Astrocyte of the cerebellum (primary cell): ENCODE measurements around the gene EPHA7.

ENCODE experiments used
- DNase-seq: peaks from one replicate; pipeline ENCODE4 v3.0.0-alpha.2; 2011; ENCODE audit warnings: low read depth
- H3K4me3 ChIP-seq: 2 replicates; pipeline ENCODE4 v1.5.1; 2011; ENCODE audit warnings: mild to moderate bottlenecking, low read depth, low read length, moderate library complexity
- in situ Hi-C: cut with HindIII; loops from 2 replicates; pipeline ENCODE4 v1.10.0; 2017; ENCODE audit warnings: low sequenced_read_pairs
- TF ChIP-seq, protein P1 (sequence below): IDR thresholded peaks from 2 replicates; pipeline ENCODE4 v1.5.1; 2012; ENCODE audit warnings: low read length, low read depth, moderate library complexity, mild to moderate bottlenecking; ENCODE audit errors: missing control alignments

The EPHA7 gene

DNA sequence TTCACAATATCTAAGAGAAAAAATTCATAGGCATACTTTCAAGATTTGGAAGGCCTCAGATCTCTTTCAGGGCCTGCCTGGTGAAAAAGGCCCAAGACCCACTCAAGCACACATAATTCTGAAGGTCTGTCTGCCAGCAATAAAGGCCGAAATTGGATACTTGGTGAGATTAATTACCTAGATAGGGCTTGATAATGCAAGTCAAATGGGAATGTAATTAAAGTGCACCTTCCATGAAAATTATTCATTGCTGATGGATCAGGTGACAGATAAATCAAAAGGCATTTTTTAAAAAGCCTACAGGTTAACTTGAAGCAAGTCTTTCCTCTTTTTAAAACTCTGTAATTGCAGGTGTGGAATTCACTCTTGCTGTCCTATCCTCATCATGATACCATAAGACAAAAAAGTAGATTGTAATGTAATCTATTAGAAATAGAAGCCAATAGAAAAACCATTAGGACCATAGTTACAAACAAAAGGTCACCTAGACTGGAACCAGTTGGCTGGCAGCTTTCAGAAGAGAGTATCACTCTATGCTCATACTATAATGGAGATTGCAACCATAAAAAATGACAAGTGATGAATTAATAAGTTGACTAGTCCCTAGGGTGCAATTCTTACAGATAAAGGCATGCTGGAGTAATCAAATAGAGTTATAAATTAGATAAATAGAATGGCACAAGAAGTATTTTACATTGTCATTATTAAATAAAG, 77.3 kb downstream of the EPHA7 start:
- DNase-seq: no peak
- in situ Hi-C loops: no loop called here

DNA sequence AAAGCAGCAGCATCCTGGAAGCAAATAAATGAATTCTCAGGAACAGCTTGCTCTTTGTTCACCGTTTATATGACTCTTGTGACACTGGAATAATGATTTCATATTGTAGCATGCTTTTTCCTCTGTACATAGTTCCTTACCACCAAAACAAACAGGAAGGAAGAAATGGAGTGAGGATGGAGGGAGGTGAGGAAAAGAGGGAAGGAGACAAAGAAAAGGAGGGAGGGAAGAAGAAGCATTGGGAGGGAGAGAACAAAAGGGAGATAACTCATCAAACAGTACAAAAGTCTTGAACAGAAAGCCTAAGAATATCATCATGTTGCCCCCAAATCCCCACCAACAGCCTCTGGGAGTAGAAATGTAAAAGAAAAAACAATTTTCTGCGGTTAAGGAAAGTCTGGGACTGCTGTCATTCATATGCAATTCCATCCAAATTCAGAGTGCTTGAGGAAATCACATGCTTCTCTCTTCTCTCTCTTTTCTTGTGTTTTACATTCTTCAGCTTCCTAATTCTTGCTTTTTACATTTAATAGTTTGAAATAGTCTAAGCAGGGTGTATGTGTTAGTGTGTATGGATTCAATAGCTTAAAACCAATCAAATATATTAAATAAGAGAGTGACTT, 81.5 kb downstream of the EPHA7 start:
- in situ Hi-C loops: no loop called here
- TF ChIP-seq, protein P1, sequence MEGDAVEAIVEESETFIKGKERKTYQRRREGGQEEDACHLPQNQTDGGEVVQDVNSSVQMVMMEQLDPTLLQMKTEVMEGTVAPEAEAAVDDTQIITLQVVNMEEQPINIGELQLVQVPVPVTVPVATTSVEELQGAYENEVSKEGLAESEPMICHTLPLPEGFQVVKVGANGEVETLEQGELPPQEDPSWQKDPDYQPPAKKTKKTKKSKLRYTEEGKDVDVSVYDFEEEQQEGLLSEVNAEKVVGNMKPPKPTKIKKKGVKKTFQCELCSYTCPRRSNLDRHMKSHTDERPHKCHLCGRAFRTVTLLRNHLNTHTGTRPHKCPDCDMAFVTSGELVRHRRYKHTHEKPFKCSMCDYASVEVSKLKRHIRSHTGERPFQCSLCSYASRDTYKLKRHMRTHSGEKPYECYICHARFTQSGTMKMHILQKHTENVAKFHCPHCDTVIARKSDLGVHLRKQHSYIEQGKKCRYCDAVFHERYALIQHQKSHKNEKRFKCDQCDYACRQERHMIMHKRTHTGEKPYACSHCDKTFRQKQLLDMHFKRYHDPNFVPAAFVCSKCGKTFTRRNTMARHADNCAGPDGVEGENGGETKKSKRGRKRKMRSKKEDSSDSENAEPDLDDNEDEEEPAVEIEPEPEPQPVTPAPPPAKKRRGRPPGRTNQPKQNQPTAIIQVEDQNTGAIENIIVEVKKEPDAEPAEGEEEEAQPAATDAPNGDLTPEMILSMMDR: no peak

More for the DNA sequence above, 77.3 kb downstream of the EPHA7 start:
- H3K4me3 ChIP-seq: no peak overlapping the region
- TF ChIP-seq, protein P1: no peak

DNA sequence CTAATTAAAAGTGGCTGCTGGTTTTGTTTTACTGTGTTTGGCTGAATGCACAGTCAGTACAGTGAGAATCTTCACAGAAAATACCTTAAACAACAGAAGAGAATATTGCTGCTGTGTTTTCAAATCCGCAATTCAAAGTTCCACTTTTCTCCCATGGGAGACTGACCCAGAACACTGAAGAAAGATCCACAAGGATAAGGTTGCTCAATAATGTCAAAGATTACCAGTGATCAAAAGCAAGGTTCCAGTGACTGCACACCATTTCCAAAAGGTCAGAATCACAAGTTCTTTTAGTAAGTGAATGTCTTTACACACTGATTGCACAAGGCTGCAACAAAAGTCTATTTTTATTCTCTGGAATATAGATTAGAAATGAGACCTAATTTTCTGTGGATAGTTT, 82.3 kb downstream of the EPHA7 start:
- TF ChIP-seq, protein P1: no peak
- DNase-seq: no peak
- in situ Hi-C loops: no loop called here
- no peak overlapping the region for H3K4me3 ChIP-seq

More for the DNA sequence above, 81.5 kb downstream of the EPHA7 start:
- no peak for DNase-seq
- H3K4me3 ChIP-seq: no peak overlapping the region

DNA sequence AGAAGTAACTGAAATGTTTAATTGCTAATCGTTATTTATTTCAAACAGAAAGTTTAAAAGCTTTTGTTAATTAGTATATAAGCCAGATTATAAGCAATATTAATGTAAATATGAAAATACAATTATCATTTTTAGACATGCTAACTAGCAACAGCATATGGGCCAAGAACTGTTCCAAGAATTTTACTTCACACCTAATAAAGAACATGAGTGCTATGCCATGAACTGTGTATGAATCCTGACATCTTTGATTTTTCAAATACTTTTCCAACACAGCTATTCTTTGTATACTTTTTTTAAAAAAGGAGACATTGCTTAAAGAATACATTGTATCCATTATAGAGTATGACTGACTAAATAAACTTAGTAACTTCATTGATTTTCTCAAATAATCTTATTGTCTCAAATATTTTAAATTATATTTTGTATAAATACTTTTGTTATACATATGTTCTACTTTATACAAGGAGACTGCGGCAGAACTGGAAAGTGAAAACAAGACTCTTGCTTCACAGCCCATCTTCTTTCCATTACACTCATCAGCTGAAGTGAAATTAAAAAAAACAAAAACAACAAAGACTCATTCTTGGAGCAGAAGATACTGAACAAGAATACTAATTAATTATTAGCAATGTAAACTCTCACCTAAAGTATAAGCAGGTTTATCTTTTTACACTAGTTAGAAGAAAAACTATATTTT, 89.9 kb downstream of the EPHA7 start:
- no peak for DNase-seq
- H3K4me3 ChIP-seq: no peak overlapping the region
- in situ Hi-C loops: no loop called here
- TF ChIP-seq, protein P1: no peak

DNA sequence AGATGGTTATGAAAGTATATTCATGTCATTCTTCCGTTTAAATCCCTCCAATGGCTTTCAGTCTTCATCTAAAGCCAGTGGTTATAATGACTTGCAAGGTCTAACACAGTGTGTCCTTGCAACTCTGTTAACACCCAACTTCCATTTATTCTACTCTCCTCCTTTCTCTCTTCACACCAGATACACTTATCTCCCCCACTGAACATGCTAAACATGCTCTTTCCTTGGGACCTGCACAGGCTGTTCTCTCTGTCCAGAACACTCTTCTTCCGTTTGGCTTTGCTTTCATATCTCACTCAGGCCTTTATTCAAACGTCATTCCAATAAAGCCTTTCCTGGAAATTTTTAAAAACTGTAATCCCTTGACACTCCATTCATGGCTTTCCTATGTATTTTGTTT, 91.5 kb downstream of the EPHA7 start:
- TF ChIP-seq, protein P1: no peak
- no peak for DNase-seq
- no peak overlapping the region for H3K4me3 ChIP-seq
- in situ Hi-C loops: no loop called here

DNA sequence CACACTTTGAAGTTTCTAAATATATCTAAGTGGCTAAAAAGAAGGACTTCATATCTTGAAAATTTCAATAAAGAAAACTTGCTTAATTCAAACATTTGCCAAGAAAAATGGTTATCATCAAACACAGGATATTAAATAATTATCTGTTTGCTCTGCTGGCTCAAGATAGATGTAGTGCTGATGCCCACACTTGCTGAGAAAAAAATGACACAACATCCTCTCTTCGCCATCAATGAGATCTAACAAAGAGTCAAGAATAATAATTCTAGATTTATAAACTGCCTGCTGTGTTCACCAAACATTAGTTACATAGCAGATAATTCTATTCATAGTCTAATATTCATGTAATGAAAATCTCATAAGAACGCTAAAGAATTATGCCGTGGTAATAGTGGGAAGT, 93.6 kb downstream of the EPHA7 start:
- H3K4me3 ChIP-seq: no peak overlapping the region
- DNase-seq: no peak
- in situ Hi-C loops: no loop called here
- TF ChIP-seq, protein P1: no peak
